Stimulated activated CD8-positive, alpha-beta memory T cell treated with anti-CD3 and anti-CD28 coated beads, Interleukin-12 subunit alpha, Interleukin-12 subunit beta, amount 100 ng/mL, for 24 hours (primary cell): ENCODE results near the gene STIM1.
"Not testable (repeated sequence)": the region's sequence is repeated elsewhere in the genome, so short reads cannot be mapped to it uniquely, and the experiment has no call there.

Experiments used
- DNase-seq: peaks from one replicate; pipeline ENCODE4 v3.0.0-alpha.2; 2020; ENCODE audit errors: extremely low read depth

Gene STIM1

GRCh38 chr11:4115128-4115527 lies 259.7 kb downstream of the STIM1 start:
- DNase-seq = no peak

GRCh38 chr11:4118107-4118506 lies 262.6 kb downstream of the STIM1 start:
- no peak for DNase-seq

GRCh38 chr11:4123218-4123617 lies 267.8 kb downstream of the STIM1 start:
- DNase-seq = no peak

- no peak for DNase-seq
These were observed 269.7 kb downstream of the STIM1 start for GRCh38 chr11:4125141-4125540.

GRCh38 chr11:4127357-4127756 lies 271.9 kb downstream of the STIM1 start:
- no peak for DNase-seq

GRCh38 chr11:4130219-4130618 lies 274.8 kb downstream of the STIM1 start:
- DNase-seq = not testable (repeated sequence)

- DNase-seq = no peak
These were observed 279.3 kb downstream of the STIM1 start for GRCh38 chr11:4134806-4135205.

- DNase-seq = no peak
These were observed 283.0 kb downstream of the STIM1 start for GRCh38 chr11:4138497-4138896.

GRCh38 chr11:4140067-4140636 lies 284.7 kb downstream of the STIM1 start:
- no peak for DNase-seq
